DMS79 (cell line): ENCODE results near the gene SPI1.
A peak's percentile ranks its signal among the peaks of the same experiment; 100 is the strongest.

Source experiments
- DNase-seq: peaks from one replicate; lab custom pipeline; 2025; lab: John Stamatoyannopoulos, UW

SPI1 gene

GRCh38 chr11:47378010-47378835 lies at the start of gene SPI1:
TSS of gene SPI1 (minus strand) at chr11:47378547. CDS start at chr11:47378353, 194 bp downstream.
- DNase-seq = no peak

GRCh38 chr11:47426062-47426956 lies 48.0 kb upstream of the SPI1 start, which contains the start of gene PSMC3:
TSS of gene PSMC3 (minus strand) at chr11:47426439. CDS start at chr11:47426279, 160 bp downstream.
- DNase-seq = peak; percentile 88

GRCh38 chr11:47425611-47426010 lies 47.3 kb upstream of the SPI1 start:
- DNase-seq = no peak

- no peak for DNase-seq
Measured at GRCh38 chr11:47418454-47419259, 40.3 kb upstream of the SPI1 start.

- no peak for DNase-seq
Measured at GRCh38 chr11:47417712-47418111, 39.4 kb upstream of the SPI1 start.

- DNase-seq = peak; percentile 80
Measured at GRCh38 chr11:47415949-47416472, 37.7 kb upstream of the SPI1 start.

- DNase-seq = no peak
Measured at GRCh38 chr11:47415091-47415854, 36.9 kb upstream of the SPI1 start.

GRCh38 chr11:47414685-47415070 lies 36.3 kb upstream of the SPI1 start:
- DNase-seq = no peak

GRCh38 chr11:47413908-47414684 lies 35.7 kb upstream of the SPI1 start:
- DNase-seq = no peak

GRCh38 chr11:47413351-47413750 lies 35.0 kb upstream of the SPI1 start:
- no peak for DNase-seq

- DNase-seq = no peak
Measured at GRCh38 chr11:47411884-47412746, 33.8 kb upstream of the SPI1 start.

- DNase-seq = no peak
Measured at GRCh38 chr11:47410370-47411264, 32.3 kb upstream of the SPI1 start.

- no peak for DNase-seq
Measured at GRCh38 chr11:47409440-47410369, 31.4 kb upstream of the SPI1 start.

GRCh38 chr11:47408598-47409439 lies 30.5 kb upstream of the SPI1 start:
- DNase-seq = no peak

- DNase-seq = peak; percentile 65
Measured at GRCh38 chr11:47407746-47408590, 29.6 kb upstream of the SPI1 start, which contains the start of gene SLC39A13. TSS of gene SLC39A13 (plus strand) at chr11:47408590. CDS start at chr11:47410095, 1,505 bp downstream.
